Coronary artery (tissue), 2 donors: ENCODE results near the gene OSBPL3.

ENCODE experiments used
- DNase-seq: peaks from one replicate; pipeline ENCODE4 v3.0.0-alpha.2; 2017; ENCODE audit warnings: low spot score
- H3K27ac ChIP-seq, 2 donors: fragments of 200-600 bp; sonication (generic); one replicate each; pipeline ENCODE4 v1.5.1; 2016 to 2019
- H3K4me3 ChIP-seq: fragments of 200-600 bp; sonication (generic); 2 replicates; pipeline ENCODE4 v1.5.1; 2016; ENCODE audit warnings: mild to moderate bottlenecking, moderate library complexity
- CTCF ChIP-seq: fragments of 200-600 bp; sonication (generic); IDR thresholded peaks from one replicate; pipeline ENCODE4 v1.5.1; 2019; ENCODE audit warnings: antibody characterized with exemption

Gene OSBPL3

GRCh38 chr7:24972991-24973390 lies 7.0 kb downstream of the OSBPL3 start:
- DNase-seq, result no peak
- no peak overlapping the region for H3K4me3 ChIP-seq
- H3K27ac ChIP-seq, result no peak overlapping the region
- no peak for TF ChIP-seq CTCF

GRCh38 chr7:24972166-24972477 lies 7.9 kb downstream of the OSBPL3 start:
- no peak for TF ChIP-seq CTCF
- no peak overlapping the region for H3K4me3 ChIP-seq
- no peak overlapping the region for H3K27ac ChIP-seq
- DNase-seq, result no peak

- no peak for TF ChIP-seq CTCF
- Histone ChIP-seq H3K27ac (no peak overlapping the region), H3K4me3 (no peak overlapping the region)
- DNase-seq, result no peak
Observed at GRCh38 chr7:24971333-24972165, 8.4 kb downstream of the OSBPL3 start.

- TF ChIP-seq CTCF, result no peak
- no peak for DNase-seq
- no peak overlapping the region for H3K4me3 ChIP-seq
- H3K27ac ChIP-seq, result no peak overlapping the region
Observed at GRCh38 chr7:24970676-24971075, 9.3 kb downstream of the OSBPL3 start.

GRCh38 chr7:24968165-24968564 lies 11.8 kb downstream of the OSBPL3 start:
- TF ChIP-seq CTCF, result no peak

GRCh38 chr7:24967696-24968095 lies 12.3 kb downstream of the OSBPL3 start:
- DNase-seq, result no peak
- no peak overlapping the region for H3K27ac ChIP-seq
- H3K4me3 ChIP-seq, result no peak overlapping the region
- no peak for TF ChIP-seq CTCF

More at GRCh38 chr7:24968165-24968564, 11.8 kb downstream of the OSBPL3 start:
- H3K27ac ChIP-seq, result no peak overlapping the region
- no peak for DNase-seq
- no peak overlapping the region for H3K4me3 ChIP-seq

GRCh38 chr7:24966802-24967201 lies 13.2 kb downstream of the OSBPL3 start:
- Histone ChIP-seq H3K27ac (no peak overlapping the region), H3K4me3 (no peak overlapping the region)
- TF ChIP-seq CTCF, result no peak
- DNase-seq, result no peak
